Left colon (tissue), 2 donors: ENCODE data around the gene ZNF217. TPM values are rescaled to one million over a fixed set of nuclear protein-coding genes. Genes with fewer than 3 reads are reported as not detected.
A peak's percentile ranks its signal among the peaks of the same experiment; 100 is the strongest.
"Not testable (repeated sequence)": the region's sequence is repeated elsewhere in the genome, so short reads cannot be mapped to it uniquely, and the experiment has no call there.

Source experiments
- ATAC-seq: fragments of 200-7000 bp; cut with Tn5 transposase; one replicate; pipeline ENCODE4 v1.9.1; 2020; ENCODE audit warnings: mild to moderate bottlenecking, moderate library complexity
- DNase-seq, 2 donors: peaks; one replicate each; pipeline ENCODE4 v3.0.0-alpha.2; 2020
- intact Hi-C, 2 donors: fragments of 100-400 bp; cut with DNase I in 1 of 2; cut with micrococcal nuclease in 1 of 2; formaldehyde crosslinking; loops; one replicate each; pipeline versions ENCODE4 v1.11.2 to v1.14.0; 2022; cut with DNase I, micrococcal nuclease
- total RNA-seq, 2 donors: library from RNA; stranded (reverse); fragmentation: NEBNext Ultra II Directional; extraction: Animal tissue kit (Norgen Biotek cat#: 25700); gene quantifications; one replicate each; pipeline ENCODE4 v1.2.1, GENCODE V29; 2021
- donor health status: DM: no; HTN: no; CAD: no.
- donor health status: DM: yes; HTN: yes; CAD: no.

The ZNF217 gene
- total RNA-seq, 2 donors from 2014 or later, result 58.2 to 70.0 TPM

- DNase-seq (no peak), ATAC-seq (no peak)
- intact Hi-C loops, result no loop called here
These were observed 37.8 kb downstream of the ZNF217 start for GRCh38 chr20:53555816-53556215.

- intact Hi-C loops, result no loop called here
- DNase-seq, result no peak
- no peak for ATAC-seq
These were observed 38.6 kb downstream of the ZNF217 start for GRCh38 chr20:53555081-53555480.

GRCh38 chr20:53552572-53552893 is 41.1 kb downstream of the ZNF217 start:
- intact Hi-C loops, DNase-seq, ATAC-seq: not testable (repeated sequence)

GRCh38 chr20:53551719-53552571 is 41.7 kb downstream of the ZNF217 start:
- intact Hi-C loops, ATAC-seq, DNase-seq: not testable (repeated sequence)

- intact Hi-C loops, result no loop called here
- no peak for DNase-seq
- no peak for ATAC-seq
These were observed 43.1 kb downstream of the ZNF217 start for GRCh38 chr20:53550280-53551187.

GRCh38 chr20:53547664-53548239 is 45.9 kb downstream of the ZNF217 start:
- peak in 1 of 2 donors; percentile 11 for DNase-seq
- peak; percentile 77 for ATAC-seq
- intact Hi-C loops, result loop anchor here in 1 of 2 donors (5.0 kb wide), 1 partner anchor 1235 kb away; no protein-coding TSS in a partner anchor

- DNase-seq (no peak), ATAC-seq (no peak)
- intact Hi-C loops, result no loop called here
These were observed 54.1 kb downstream of the ZNF217 start for GRCh38 chr20:53539516-53539915.

- ATAC-seq, result not testable (repeated sequence)
These were observed 57.3 kb downstream of the ZNF217 start for GRCh38 chr20:53536382-53536781.

GRCh38 chr20:53535878-53536277 is 57.8 kb downstream of the ZNF217 start:
- no peak for ATAC-seq
- DNase-seq, result no peak
- intact Hi-C loops, result no loop called here

More at GRCh38 chr20:53536382-53536781, 57.3 kb downstream of the ZNF217 start:
- DNase-seq, intact Hi-C loops: not testable (repeated sequence)

GRCh38 chr20:53534037-53534436 is 59.6 kb downstream of the ZNF217 start:
- DNase-seq (no peak), ATAC-seq (no peak)
- intact Hi-C loops, result no loop called here

- DNase-seq (no peak), ATAC-seq (no peak)
- intact Hi-C loops, result no loop called here
These were observed 60.1 kb downstream of the ZNF217 start for GRCh38 chr20:53533500-53533899.

- DNase-seq, ATAC-seq, intact Hi-C loops: not testable (repeated sequence)
These were observed 60.9 kb downstream of the ZNF217 start for GRCh38 chr20:53532654-53533312.

- intact Hi-C loops, result no loop called here
- no peak for ATAC-seq
- no peak for DNase-seq
These were observed 63.2 kb downstream of the ZNF217 start for GRCh38 chr20:53530440-53530839.

- DNase-seq, result no peak
- intact Hi-C loops, result no loop called here
- ATAC-seq, result no peak
These were observed 64.0 kb downstream of the ZNF217 start for GRCh38 chr20:53529658-53530057.

GRCh38 chr20:53527196-53527595 is 66.4 kb downstream of the ZNF217 start:
- ATAC-seq (no peak), DNase-seq (no peak)
- intact Hi-C loops, result no loop called here

- DNase-seq, result no peak
- intact Hi-C loops, result no loop called here
- ATAC-seq, result no peak
These were observed 68.9 kb downstream of the ZNF217 start for GRCh38 chr20:53524589-53525312.

- intact Hi-C loops, DNase-seq, ATAC-seq: not testable (repeated sequence)
These were observed 70.0 kb downstream of the ZNF217 start for GRCh38 chr20:53523615-53524014.

GRCh38 chr20:53522696-53523095 is 70.9 kb downstream of the ZNF217 start:
- no peak for DNase-seq
- no peak for ATAC-seq
- intact Hi-C loops, result no loop called here
